Measurements from ENCODE around the gene RMRP.

The RMRP gene

GRCh38 chr9:35636135-35636876 lies 21.5 kb downstream of the RMRP start:
- H3K4me3 ChIP-seq (ENCODE audit: control insufficient read depth, low read depth, low read length): no peak overlapping the region
- no peak for DNase-seq (ENCODE audit: low read depth)

GRCh38 chr9:35635730-35636129 lies 22.1 kb downstream of the RMRP start:
- DNase-seq (ENCODE audit: low read depth): no peak

More at GRCh38 chr9:35636135-35636876, 21.5 kb downstream of the RMRP start:
- TF ChIP-seq CTCF (conservative IDR thresholded peaks at IDR 0.05; ENCODE audit: control insufficient read depth, insufficient read depth, low read depth, low read length): no peak

GRCh38 chr9:35629597-35629996 lies 28.2 kb downstream of the RMRP start:
- TF ChIP-seq CTCF (conservative IDR thresholded peaks at IDR 0.05; ENCODE audit: control insufficient read depth, insufficient read depth, low read depth, low read length): no peak
- no peak overlapping the region for H3K4me3 ChIP-seq (ENCODE audit: control insufficient read depth, low read depth, low read length)
- DNase-seq (ENCODE audit: low read depth): no peak

More at GRCh38 chr9:35635730-35636129, 22.1 kb downstream of the RMRP start:
- no peak overlapping the region for H3K4me3 ChIP-seq (ENCODE audit: control insufficient read depth, low read depth, low read length)
- no peak for TF ChIP-seq CTCF (conservative IDR thresholded peaks at IDR 0.05; ENCODE audit: control insufficient read depth, insufficient read depth, low read depth, low read length)

- no peak for DNase-seq (ENCODE audit: low read depth)
- TF ChIP-seq CTCF (conservative IDR thresholded peaks at IDR 0.05; ENCODE audit: control insufficient read depth, insufficient read depth, low read depth, low read length): no peak
Observed at GRCh38 chr9:35628389-35628991, 29.3 kb downstream of the RMRP start.

GRCh38 chr9:35627575-35627974 lies 30.2 kb downstream of the RMRP start:
- no peak overlapping the region for H3K4me3 ChIP-seq (ENCODE audit: control insufficient read depth, low read depth, low read length)
- DNase-seq (ENCODE audit: low read depth): no peak
- TF ChIP-seq CTCF (conservative IDR thresholded peaks at IDR 0.05; ENCODE audit: control insufficient read depth, insufficient read depth, low read depth, low read length): no peak

More at GRCh38 chr9:35628389-35628991, 29.3 kb downstream of the RMRP start:
- H3K4me3 ChIP-seq (ENCODE audit: control insufficient read depth, low read depth, low read length): no peak overlapping the region

GRCh38 chr9:35619800-35620158 lies 38.0 kb downstream of the RMRP start:
- TF ChIP-seq CTCF (conservative IDR thresholded peaks at IDR 0.05; ENCODE audit: control insufficient read depth, insufficient read depth, low read depth, low read length): no peak
- no peak overlapping the region for H3K4me3 ChIP-seq (ENCODE audit: control insufficient read depth, low read depth, low read length)
- DNase-seq (ENCODE audit: low read depth): no peak
